Upper lobe of left lung (tissue), 6 donors: ENCODE measurements around the gene CEP63. TPM values are rescaled to one million over a fixed set of nuclear protein-coding genes. Genes with fewer than 3 reads are reported as not detected.

ENCODE experiments used
- ATAC-seq, 2 donors: fragments of 200-7000 bp; cut with Tn5 transposase; one replicate each; pipeline ENCODE4 v1.9.1; 2022; ENCODE audit warnings: mild to moderate bottlenecking in 2 of 2, moderate library complexity in 2 of 2; ENCODE audit not compliant: low FRiP score in 2 of 2
- DNase-seq, 2 donors: peaks; one replicate each; pipeline ENCODE4 v3.0.0-alpha.2; 2019 to 2020
- H3K27ac ChIP-seq, 4 donors: fragments of 200-600 bp; sonication (generic); one replicate each; pipeline ENCODE4 v1.5.1; 2016 to 2019
- H3K27me3 ChIP-seq, 4 donors: fragments of 200-600 bp; sonication (generic); one replicate each; pipeline ENCODE4 v1.5.1; 2017 to 2019
- H3K36me3 ChIP-seq, 4 donors: fragments of 200-600 bp; sonication (generic); one replicate each; pipeline ENCODE4 v1.5.1; 2016 to 2019
- H3K4me1 ChIP-seq, 4 donors: fragments of 200-600 bp; sonication (generic); one replicate each; pipeline ENCODE4 v1.5.1; 2018 to 2019
- H3K4me3 ChIP-seq, 4 donors: fragments of 200-600 bp; sonication (generic); one replicate each; pipeline ENCODE4 v1.5.1; 2017 to 2019; ENCODE audit warnings: mild to moderate bottlenecking in 2 of 4, moderate library complexity in 1 of 4
- H3K9me3 ChIP-seq, 4 donors: fragments of 200-600 bp; sonication (generic); one replicate each; pipeline ENCODE4 v1.5.1; 2018 to 2019
- CTCF ChIP-seq, 6 experiments: fragments of 450-650 bp in 4 of 6; fragments of 200-600 bp in 2 of 6; sonication (generic) in 2 of 6; IDR thresholded peaks; one replicate each; pipeline ENCODE4 v1.5.1; 2016 to 2019; ENCODE audit warnings: antibody characterized with exemption in 6 of 6
- EP300 ChIP-seq, 4 donors: sonication (generic); formaldehyde crosslinking; IDR thresholded peaks; one replicate each; pipeline ENCODE4 v1.5.1; 2017; ENCODE audit warnings: antibody characterized with exemption in 4 of 4, control low read depth in 2 of 4
- POLR2A ChIP-seq, 4 donors: fragments of 450-650 bp; IDR thresholded peaks; one replicate each; pipeline ENCODE4 v1.5.1; 2016 to 2017; ENCODE audit warnings: antibody characterized with exemption in 4 of 4, mild to moderate bottlenecking in 2 of 4
- POLR2AphosphoS5 ChIP-seq, 2 donors: sonication (generic); formaldehyde crosslinking; IDR thresholded peaks; one replicate each; pipeline ENCODE4 v1.5.1; 2017; ENCODE audit warnings: antibody characterized with exemption in 2 of 2
- WGBS, 2 donors: methylation state at CpG; one replicate each; pipeline ENCODE4 v1.1.5; 2017 to 2018; 5-methylcytosine and 5-hydroxymethylcytosine counted together
- total RNA-seq, 6 donors: library from RNA; depleted of rRNA in 4 of 6; stranded (reverse); fragments of >200 nt in 4 of 6; gene quantifications; one replicate each; pipeline versions ENCODE4 v1.1.0 to v1.2.1, GENCODE V29; 2016 to 2021
- donor health status: DM: no; HTN: no; CAD: no; lungs with moderate emphysema.
- donor health status: DM: no; HTN: yes; CAD: no; lungs with severe emphysema.

The CEP63 gene
- total RNA-seq, 6 donors from 2014 or later: 13.8 to 44.0 (median 20.6) TPM

- TF ChIP-seq POLR2A (IDR thresholded peaks at IDR 0.05) (no peak), CTCF (IDR thresholded peaks at IDR 0.05) (no peak), EP300 (IDR thresholded peaks at IDR 0.05) (no peak), POLR2AphosphoS5 (IDR thresholded peaks at IDR 0.05) (no peak)
- H3K9me3 ChIP-seq: no peaks in the 10 kb centered on the region
- H3K4me3 ChIP-seq: no peak overlapping the region
- DNase-seq: no peak
- H3K27ac ChIP-seq: peak overlapping the region in 3 of 4 donors; percentile 9 to 51 (median 44)
- H3K27me3 ChIP-seq: no peaks in the 10 kb centered on the region
- H3K4me1 ChIP-seq: peaks cover 30 to 37% (median 34%) of the 10 kb centered on the region in 4 donors
- H3K36me3 ChIP-seq: peaks cover 20 to 38% (median 22%) of the 10 kb centered on the region in 4 donors
- WGBS, 2 donors: 65 to 75% methylated on average over 7 of the region's 7 CpGs
- no peak for ATAC-seq
These were observed 2.5 kb upstream of the CEP63 start for GRCh38 chr3:134483195-134483900.

- ATAC-seq: peak; percentile 0 to 1
- Histone ChIP-seq H3K4me1 (peaks cover 30 to 37% (median 33%) of the 10 kb centered on the region in 4 donors), H3K27me3 (no peaks in the 10 kb centered on the region), H3K9me3 (no peaks in the 10 kb centered on the region), H3K36me3 (peaks cover 13 to 23% (median 17%) of the 10 kb centered on the region in 4 donors), H3K4me3 (peak overlapping the region; percentile 67 to 89 (median 82)), H3K27ac (peak overlapping the region; percentile 95 to 99 (median 96))
- no peak for TF ChIP-seq POLR2A (IDR thresholded peaks at IDR 0.05)
- peak; percentile 37 to 80 for TF ChIP-seq POLR2AphosphoS5 (IDR thresholded peaks at IDR 0.05)
- 0 to 1% methylated on average over 18 to 24 of the region's 24 CpGs for WGBS, 2 donors
- DNase-seq: no peak
These were observed 661 bp upstream of the CEP63 start for GRCh38 chr3:134485075-134485717.

- DNase-seq: no peak
- peak in 1 of 2 donors; percentile 2 for ATAC-seq
- Histone ChIP-seq H3K9me3 (no peaks in the 10 kb centered on the region), H3K27me3 (no peaks in the 10 kb centered on the region), H3K27ac (peak overlapping the region; percentile 95 to 99 (median 96)), H3K36me3 (peaks cover 0 to 9% (median 5%) of the 10 kb centered on the region in 4 donors), H3K4me3 (peak overlapping the region; percentile 63 to 85 (median 73)), H3K4me1 (peaks cover 30 to 37% (median 33%) of the 10 kb centered on the region in 4 donors)
- WGBS, 2 donors: 2 to 3% methylated on average over 17 of the region's 17 CpGs
- TF ChIP-seq POLR2A (IDR thresholded peaks at IDR 0.05) (no peak), EP300 (IDR thresholded peaks at IDR 0.05) (no peak), CTCF (IDR thresholded peaks at IDR 0.05) (no peak), POLR2AphosphoS5 (IDR thresholded peaks at IDR 0.05) (no peak)
These were observed 752 bp downstream of the CEP63 start for GRCh38 chr3:134486577-134487041.

GRCh38 chr3:134487406-134487805 is 1.5 kb downstream of the CEP63 start:
- H3K27me3 ChIP-seq: no peaks in the 10 kb centered on the region
- TF ChIP-seq POLR2A (IDR thresholded peaks at IDR 0.05) (no peak), EP300 (IDR thresholded peaks at IDR 0.05) (no peak), POLR2AphosphoS5 (IDR thresholded peaks at IDR 0.05) (no peak), CTCF (IDR thresholded peaks at IDR 0.05) (no peak)
- 44 to 47% methylated on average over 5 of the region's 5 CpGs for WGBS, 2 donors
- peak overlapping the region; percentile 50 to 99 (median 95) for H3K27ac ChIP-seq
- no peak for ATAC-seq
- H3K4me3 ChIP-seq: peak overlapping the region in 2 of 4 donors; percentile 79 to 85
- DNase-seq: no peak
- H3K36me3 ChIP-seq: peaks cover 0 to 2% (median under 1%) of the 10 kb centered on the region in 4 donors
- peaks cover 30 to 37% (median 34%) of the 10 kb centered on the region in 4 donors for H3K4me1 ChIP-seq
- no peaks in the 10 kb centered on the region for H3K9me3 ChIP-seq

GRCh38 chr3:134494495-134494894 is 8.6 kb downstream of the CEP63 start:
- Histone ChIP-seq H3K4me1 (peaks cover 0 to 4% (median 0%) of the 10 kb centered on the region in 4 donors), H3K4me3 (no peak overlapping the region), H3K9me3 (no peaks in the 10 kb centered on the region), H3K36me3 (peaks cover 0 to 9% (median 0%) of the 10 kb centered on the region in 4 donors), H3K27me3 (no peaks in the 10 kb centered on the region), H3K27ac (no peak overlapping the region)
- ATAC-seq (no peak), DNase-seq (no peak)
- TF ChIP-seq POLR2A (IDR thresholded peaks at IDR 0.05) (no peak), POLR2AphosphoS5 (IDR thresholded peaks at IDR 0.05) (no peak), EP300 (IDR thresholded peaks at IDR 0.05) (no peak), CTCF (IDR thresholded peaks at IDR 0.05) (no peak)
- WGBS, 2 donors: 75 to 77% methylated on average over 5 of the region's 5 CpGs
